NT2/D1 (cell line): ENCODE results near the gene GSTM3.

Source experiments
- SUZ12 ChIP-seq: IDR thresholded peaks from 2 replicates; pipeline ENCODE4 v1.6.1; 2011; ENCODE audit not compliant: insufficient read length, insufficient read depth; ENCODE audit errors: extremely low read depth
- YY1 ChIP-seq: IDR thresholded peaks from 2 replicates; pipeline ENCODE4 v1.6.1; 2011; ENCODE audit not compliant: insufficient read length, insufficient read depth

DNA sequence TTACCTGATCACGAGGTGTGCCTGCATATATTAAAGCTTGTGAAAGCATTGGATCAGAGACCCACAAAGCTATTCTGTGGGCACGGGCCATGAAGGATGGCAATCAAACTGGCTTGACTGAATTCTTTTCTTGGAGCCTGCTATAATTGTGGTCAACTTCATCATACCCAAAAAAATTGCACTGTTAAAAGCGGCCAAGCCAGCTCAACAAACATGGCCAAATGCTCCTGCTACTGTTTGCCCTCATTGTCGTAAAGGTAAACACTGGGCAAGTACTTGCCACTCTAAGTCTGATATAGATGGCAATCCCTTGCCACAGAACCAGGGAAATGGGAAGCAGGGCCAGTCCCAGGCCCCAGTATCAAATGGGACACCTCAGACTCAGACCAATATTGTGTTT is 35.4 kb downstream of the GSTM3 start:
- TF ChIP-seq SUZ12: no peak
- no peak for TF ChIP-seq YY1
